Testis (tissue), 3 donors: Measurements from ENCODE around the gene PAK6. TPM values are rescaled to one million over a fixed set of nuclear protein-coding genes. Genes with fewer than 3 reads are reported as not detected.

Experiments used
- DNase-seq: peaks from one replicate; pipeline ENCODE4 v3.0.0-alpha.2; 2019
- H3K27ac ChIP-seq, 2 donors: fragments of 200-600 bp; sonication (generic); one replicate each; pipeline ENCODE4 v1.5.1; 2019
- H3K27me3 ChIP-seq: fragments of 200-600 bp; sonication (generic); one replicate; pipeline ENCODE4 v1.5.1; 2019
- H3K36me3 ChIP-seq: fragments of 200-600 bp; sonication (generic); one replicate; pipeline ENCODE4 v1.5.1; 2017; ENCODE audit warnings: low read depth; ENCODE audit errors: missing control alignments
- H3K4me1 ChIP-seq: fragments of 200-600 bp; sonication (generic); one replicate; pipeline ENCODE4 v1.5.1; 2019
- H3K4me3 ChIP-seq, 2 donors: fragments of 200-600 bp; sonication (generic); one replicate each; pipeline ENCODE4 v1.5.1; 2017 to 2019
- H3K9me3 ChIP-seq: fragments of 200-600 bp; sonication (generic); one replicate; pipeline ENCODE4 v1.5.1; 2017
- POLR2A ChIP-seq: fragments of 450-650 bp; IDR thresholded peaks from one replicate; pipeline ENCODE4 v1.6.1; 2017; ENCODE audit warnings: antibody characterized with exemption, mild to moderate bottlenecking, moderate library complexity
- WGBS, 2 donors: methylation state at CpG; one replicate each; pipeline ENCODE4 v1.1.5; 2018; 5-methylcytosine and 5-hydroxymethylcytosine counted together
- intact Hi-C: fragments of 100-400 bp; cut with DNase I; formaldehyde crosslinking; loops from one replicate; pipeline ENCODE4 v1.15.1; 2023; ENCODE audit warnings: low total_unique reads
- polyA plus RNA-seq: library from polyadenylated mRNA; stranded (reverse); fragments of 350-450 nt; fragmentation: Illumina TruSeq; extraction: RNeasy Lipid Tissue Mini Kit (QIAGEN cat#74804); gene quantifications from one replicate; pipeline ENCODE4 v1.2.3, GENCODE V29; 2014; ENCODE audit warnings: low read depth, low replicate concordance; ENCODE audit not compliant: insufficient read depth
- total RNA-seq, 2 donors: library from RNA; depleted of rRNA; stranded (reverse); fragments of >200 nt; gene quantifications; one replicate each; pipeline ENCODE4 v1.2.3, GENCODE V29; 2016
- TF ChIP-seq, protein P1 (sequence below), 3 experiments: fragments of 450-650 bp in 2 of 3; fragments of 200-600 bp in 1 of 3; sonication (generic) in 1 of 3; IDR thresholded peaks; one replicate each; pipeline ENCODE4 v1.5.1; 2016 to 2019; ENCODE audit warnings: antibody characterized with exemption in 3 of 3, mild to moderate bottlenecking in 2 of 3, moderate library complexity in 1 of 3

PAK6 gene
- total and polyA plus RNA-seq, 3 donors from 2014 or later: 47.4 to 245 (median 140) TPM

DNA sequence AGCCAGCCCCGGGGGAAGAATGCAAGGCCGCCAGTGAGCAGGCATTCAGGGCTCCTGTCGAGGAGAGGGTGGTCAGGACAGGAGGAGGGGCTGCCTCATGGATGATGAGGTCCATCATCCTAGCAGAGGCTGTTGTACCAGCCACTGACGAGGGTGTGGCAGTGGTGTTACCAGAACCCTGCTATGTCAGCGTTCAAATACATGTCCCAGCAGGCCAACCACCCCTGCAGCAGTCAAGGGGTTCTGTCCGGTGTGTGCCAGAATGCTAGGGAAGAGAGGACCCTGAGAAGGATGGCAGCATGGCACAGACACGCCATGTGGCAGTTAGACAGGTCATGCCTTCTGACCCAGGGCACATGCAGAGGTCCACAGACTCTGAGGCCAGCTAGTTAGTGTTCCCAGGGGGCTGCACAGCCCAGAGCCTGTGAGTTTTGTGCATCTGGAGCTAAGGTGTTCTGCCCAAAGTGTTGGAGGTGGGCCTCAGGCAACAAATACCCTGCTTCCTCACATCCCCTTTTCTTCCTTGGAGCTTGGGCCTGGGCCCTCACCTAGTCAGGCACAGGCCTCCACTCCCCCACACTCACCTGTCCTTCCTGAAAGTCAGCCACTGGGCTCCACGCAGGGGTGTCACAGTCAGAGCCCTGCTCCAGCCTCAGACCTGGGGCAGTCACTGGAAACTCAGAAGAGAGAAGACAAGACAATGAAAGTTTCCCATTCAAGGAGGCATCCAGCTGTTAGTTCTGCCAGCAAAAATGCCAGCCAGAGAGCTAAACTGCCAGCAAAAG, 7.8 kb downstream of the PAK6 start:
- Histone ChIP-seq H3K4me3 (no peak overlapping the region), H3K27me3 (no peaks in the 10 kb centered on the region), H3K27ac (no peak overlapping the region), H3K9me3 (no peaks in the 10 kb centered on the region), H3K4me1 (peaks cover 7% of the 10 kb centered on the region), H3K36me3 (no peaks in the 10 kb centered on the region)
- intact Hi-C loops: no loop called here
- TF ChIP-seq, protein P1, sequence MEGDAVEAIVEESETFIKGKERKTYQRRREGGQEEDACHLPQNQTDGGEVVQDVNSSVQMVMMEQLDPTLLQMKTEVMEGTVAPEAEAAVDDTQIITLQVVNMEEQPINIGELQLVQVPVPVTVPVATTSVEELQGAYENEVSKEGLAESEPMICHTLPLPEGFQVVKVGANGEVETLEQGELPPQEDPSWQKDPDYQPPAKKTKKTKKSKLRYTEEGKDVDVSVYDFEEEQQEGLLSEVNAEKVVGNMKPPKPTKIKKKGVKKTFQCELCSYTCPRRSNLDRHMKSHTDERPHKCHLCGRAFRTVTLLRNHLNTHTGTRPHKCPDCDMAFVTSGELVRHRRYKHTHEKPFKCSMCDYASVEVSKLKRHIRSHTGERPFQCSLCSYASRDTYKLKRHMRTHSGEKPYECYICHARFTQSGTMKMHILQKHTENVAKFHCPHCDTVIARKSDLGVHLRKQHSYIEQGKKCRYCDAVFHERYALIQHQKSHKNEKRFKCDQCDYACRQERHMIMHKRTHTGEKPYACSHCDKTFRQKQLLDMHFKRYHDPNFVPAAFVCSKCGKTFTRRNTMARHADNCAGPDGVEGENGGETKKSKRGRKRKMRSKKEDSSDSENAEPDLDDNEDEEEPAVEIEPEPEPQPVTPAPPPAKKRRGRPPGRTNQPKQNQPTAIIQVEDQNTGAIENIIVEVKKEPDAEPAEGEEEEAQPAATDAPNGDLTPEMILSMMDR (IDR thresholded peaks at IDR 0.05): no peak
- no peak for TF ChIP-seq POLR2A
- WGBS, 2 donors: 90 to 98% methylated on average over 7 to 8 of the region's 8 CpGs
- DNase-seq: no peak

DNA sequence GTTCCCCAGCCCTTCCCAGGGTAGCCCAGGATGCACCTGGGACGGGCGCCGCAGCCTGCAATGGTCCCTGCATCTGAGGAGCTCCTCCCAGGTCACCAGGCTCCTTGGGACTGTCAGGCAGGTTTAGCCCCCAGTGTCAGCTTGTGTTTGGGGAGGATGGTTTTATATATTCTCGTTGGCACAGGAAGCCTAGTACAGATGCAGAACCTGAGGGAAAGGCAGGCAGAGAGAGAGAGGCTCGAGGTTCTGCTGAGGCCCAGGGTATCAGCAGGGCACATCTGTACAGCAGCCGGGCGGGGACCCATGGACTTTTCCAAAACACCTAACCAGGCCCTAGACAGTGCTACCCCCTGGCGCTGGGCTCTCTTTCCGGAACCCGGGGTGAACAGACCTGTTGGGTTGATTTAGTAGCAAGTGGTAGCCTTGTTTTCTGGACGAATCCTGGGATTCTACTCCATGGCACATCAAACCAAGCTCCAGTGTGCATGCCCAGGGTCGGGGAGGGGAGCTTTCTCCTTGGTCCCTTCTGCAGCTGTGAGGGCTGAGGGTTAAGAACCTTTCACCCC, 8.6 kb downstream of the PAK6 start:
- intact Hi-C loops: no loop called here
- Histone ChIP-seq H3K4me1 (peaks cover 13% of the 10 kb centered on the region), H3K27ac (no peak overlapping the region), H3K4me3 (no peak overlapping the region), H3K9me3 (no peaks in the 10 kb centered on the region), H3K27me3 (no peaks in the 10 kb centered on the region), H3K36me3 (no peaks in the 10 kb centered on the region)
- 82 to 86% methylated on average over 11 to 12 of the region's 12 CpGs for WGBS, 2 donors
- no peak for TF ChIP-seq POLR2A
- TF ChIP-seq, protein P1 (IDR thresholded peaks at IDR 0.05): no peak
- no peak for DNase-seq

GRCh38 chr15:40248006-40248783, 9.3 kb downstream of the PAK6 start:
- DNase-seq: no peak
- intact Hi-C loops: no loop called here
- no peak overlapping the region for H3K4me3 ChIP-seq

GRCh38 chr15:40249477-40250303, 10.8 kb downstream of the PAK6 start:
- no peaks in the 10 kb centered on the region for H3K27me3 ChIP-seq
- H3K27ac ChIP-seq: no peak overlapping the region
- 62 to 71% methylated on average over 9 to 11 of the region's 11 CpGs for WGBS, 2 donors
- no peak for TF ChIP-seq POLR2A
- TF ChIP-seq, protein P1 (IDR thresholded peaks at IDR 0.05): no peak
- H3K4me1 ChIP-seq: peaks cover 25% of the 10 kb centered on the region
- H3K36me3 ChIP-seq: no peaks in the 10 kb centered on the region
- no peaks in the 10 kb centered on the region for H3K9me3 ChIP-seq
- DNase-seq: no peak
- intact Hi-C loops: no loop called here
- H3K4me3 ChIP-seq: no peak overlapping the region

More at GRCh38 chr15:40248006-40248783, 9.3 kb downstream of the PAK6 start:
- H3K27ac ChIP-seq: no peak overlapping the region
- no peaks in the 10 kb centered on the region for H3K9me3 ChIP-seq
- H3K4me1 ChIP-seq: peaks cover 15% of the 10 kb centered on the region
- no peaks in the 10 kb centered on the region for H3K27me3 ChIP-seq
- no peaks in the 10 kb centered on the region for H3K36me3 ChIP-seq
- no peak for TF ChIP-seq POLR2A
- TF ChIP-seq, protein P1 (IDR thresholded peaks at IDR 0.05): no peak
- WGBS, 2 donors: 89 to 96% methylated on average over 8 to 17 of the region's 17 CpGs
